ENCODE data around the gene PTH. TPM values are rescaled to one million over a fixed set of nuclear protein-coding genes. Genes with fewer than 3 reads are reported as not detected.

The PTH gene
- total RNA-seq, 1 experiment from 2014 or later = not detected

DNA sequence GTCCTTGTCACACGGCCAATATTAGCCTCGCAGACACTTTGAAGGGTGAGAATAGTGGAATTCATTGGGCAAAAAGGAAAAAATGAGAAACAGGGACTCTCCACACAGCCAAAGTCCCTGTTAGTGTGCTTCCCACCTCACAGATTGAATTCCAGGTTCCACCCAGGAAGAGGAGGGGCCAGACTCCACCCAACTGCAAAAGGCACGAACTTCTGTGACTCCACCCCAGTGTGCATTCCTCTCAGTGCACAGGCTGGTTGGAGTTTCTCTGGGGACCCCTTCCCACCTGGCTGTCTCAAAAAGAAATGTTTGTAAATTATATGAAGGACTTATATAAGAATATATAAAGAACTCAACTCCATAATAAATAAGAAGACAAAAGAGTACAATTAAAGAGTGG is 20.7 kb downstream of the PTH start:
- ChIA-PET CTCF (no interaction called here), POLR2A (ENCODE audit: unreplicated experiment) (no interaction called here)
- intact Hi-C loops (cut with micrococcal nuclease) = no loop called here
- no TSS peak for BruUV-seq (replicated peaks)
- no peaks in the 10 kb centered on the region for H3K79me2 ChIP-seq (ENCODE audit: low read length)
- ATAC-seq (no peak), DNase-seq (no peak)
- TF ChIP-seq EZH2 (IDR thresholded peaks at IDR 0.05; ENCODE audit: low read length, unreplicated experiment) (no peak), EZH2phosphoT487 (IDR thresholded peaks at IDR 0.05; ENCODE audit: borderline replicate concordance, low read length) (no peak)
- no peak overlapping the region for H3K27ac ChIP-seq (ENCODE audit: low read length)
- H3K9ac ChIP-seq (ENCODE audit: low read length) = no peak overlapping the region
- H4K20me1 ChIP-seq (ENCODE audit: low read length) = no peaks in the 10 kb centered on the region
- no peak overlapping the region for H3K4me3 ChIP-seq (ENCODE audit: low read length)
- H3K36me3 ChIP-seq (ENCODE audit: low read depth, low read length) = no peaks in the 10 kb centered on the region
- no peaks in the 10 kb centered on the region for H3K9me2 ChIP-seq (replicated peaks; ENCODE audit: low read length)
- no peaks in the 10 kb centered on the region for H3K4me1 ChIP-seq (ENCODE audit: insufficient read depth, low read length)
- no peaks in the 10 kb centered on the region for H3K9me3 ChIP-seq (ENCODE audit: low read length)
- no peak overlapping the region for H3K4me2 ChIP-seq (ENCODE audit: low read length)
- no peak overlapping the region for H2AFZ ChIP-seq (ENCODE audit: low read length)
- H3K27me3 ChIP-seq (ENCODE audit: low read length) = peaks cover 2% of the 10 kb centered on the region
- no peaks in the 10 kb centered on the region for H3F3A ChIP-seq (ENCODE audit: low read length, unreplicated experiment)

DNA sequence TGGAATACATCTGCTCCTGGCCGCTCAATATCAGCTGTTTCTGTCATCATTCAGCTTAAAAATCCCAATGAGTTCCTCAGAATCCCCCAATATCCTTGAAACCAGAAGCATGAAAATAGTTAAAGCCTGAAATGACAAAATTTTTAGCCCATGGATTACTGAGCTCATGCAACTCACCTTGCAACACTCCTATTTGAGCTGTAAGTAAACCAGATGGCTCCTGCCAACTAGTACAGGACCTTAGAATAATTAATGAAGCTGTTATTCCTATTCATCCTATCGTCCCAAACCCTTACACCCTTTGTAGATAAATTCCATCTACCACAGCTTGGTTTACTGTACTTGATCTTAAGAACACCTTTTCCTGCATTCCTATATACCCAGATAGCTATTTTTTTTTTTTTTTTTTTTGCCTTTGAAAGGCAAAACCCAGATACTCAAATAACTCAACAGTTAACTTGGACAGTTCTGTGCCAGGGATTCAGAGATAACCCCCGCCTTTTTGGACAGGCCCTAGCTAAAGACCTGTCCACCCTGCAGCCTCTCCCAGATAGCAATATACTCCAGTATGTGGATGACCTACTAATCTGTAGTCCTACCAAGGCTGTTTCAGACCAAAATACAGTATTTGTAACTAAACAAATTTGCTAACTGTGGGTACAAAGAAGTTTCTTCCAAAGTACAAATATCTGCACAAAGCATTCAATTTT is 22.6 kb downstream of the PTH start:
- Histone ChIP-seq H3K36me3 (ENCODE audit: low read depth, low read length) (no peaks in the 10 kb centered on the region), H3K4me3 (ENCODE audit: low read length) (no peak overlapping the region), H4K20me1 (ENCODE audit: low read length) (no peaks in the 10 kb centered on the region), H3K27ac (ENCODE audit: low read length) (no peak overlapping the region), H3K4me1 (ENCODE audit: insufficient read depth, low read length) (no peaks in the 10 kb centered on the region), H3K4me2 (ENCODE audit: low read length) (no peak overlapping the region), H3K79me2 (ENCODE audit: low read length) (no peaks in the 10 kb centered on the region), H3K9me2 (replicated peaks; ENCODE audit: low read length) (no peaks in the 10 kb centered on the region), H3K9me3 (ENCODE audit: low read length) (no peaks in the 10 kb centered on the region), H3F3A (ENCODE audit: low read length, unreplicated experiment) (no peaks in the 10 kb centered on the region), H3K27me3 (ENCODE audit: low read length) (peaks cover 12% of the 10 kb centered on the region), H3K9ac (ENCODE audit: low read length) (no peak overlapping the region), H2AFZ (ENCODE audit: low read length) (no peak overlapping the region)
- ChIA-PET CTCF (interaction anchor here (0.6 kb wide), 2 partner anchors 99 to 413 kb away, joined by 3 to 5 read pairs; no protein-coding TSS in a partner anchor), POLR2A (ENCODE audit: unreplicated experiment) (no interaction called here)
- DNase-seq (no peak), ATAC-seq (no peak)
- no TSS peak for BruUV-seq (replicated peaks)
- no peak for TF ChIP-seq EZH2phosphoT487 (IDR thresholded peaks at IDR 0.05; ENCODE audit: borderline replicate concordance, low read length)
- TF ChIP-seq, protein P1, sequence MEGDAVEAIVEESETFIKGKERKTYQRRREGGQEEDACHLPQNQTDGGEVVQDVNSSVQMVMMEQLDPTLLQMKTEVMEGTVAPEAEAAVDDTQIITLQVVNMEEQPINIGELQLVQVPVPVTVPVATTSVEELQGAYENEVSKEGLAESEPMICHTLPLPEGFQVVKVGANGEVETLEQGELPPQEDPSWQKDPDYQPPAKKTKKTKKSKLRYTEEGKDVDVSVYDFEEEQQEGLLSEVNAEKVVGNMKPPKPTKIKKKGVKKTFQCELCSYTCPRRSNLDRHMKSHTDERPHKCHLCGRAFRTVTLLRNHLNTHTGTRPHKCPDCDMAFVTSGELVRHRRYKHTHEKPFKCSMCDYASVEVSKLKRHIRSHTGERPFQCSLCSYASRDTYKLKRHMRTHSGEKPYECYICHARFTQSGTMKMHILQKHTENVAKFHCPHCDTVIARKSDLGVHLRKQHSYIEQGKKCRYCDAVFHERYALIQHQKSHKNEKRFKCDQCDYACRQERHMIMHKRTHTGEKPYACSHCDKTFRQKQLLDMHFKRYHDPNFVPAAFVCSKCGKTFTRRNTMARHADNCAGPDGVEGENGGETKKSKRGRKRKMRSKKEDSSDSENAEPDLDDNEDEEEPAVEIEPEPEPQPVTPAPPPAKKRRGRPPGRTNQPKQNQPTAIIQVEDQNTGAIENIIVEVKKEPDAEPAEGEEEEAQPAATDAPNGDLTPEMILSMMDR (conservative IDR thresholded peaks at IDR 0.05; ENCODE audit: low read depth, low read length) = no peak
- intact Hi-C loops (cut with micrococcal nuclease) = no loop called here

DNA sequence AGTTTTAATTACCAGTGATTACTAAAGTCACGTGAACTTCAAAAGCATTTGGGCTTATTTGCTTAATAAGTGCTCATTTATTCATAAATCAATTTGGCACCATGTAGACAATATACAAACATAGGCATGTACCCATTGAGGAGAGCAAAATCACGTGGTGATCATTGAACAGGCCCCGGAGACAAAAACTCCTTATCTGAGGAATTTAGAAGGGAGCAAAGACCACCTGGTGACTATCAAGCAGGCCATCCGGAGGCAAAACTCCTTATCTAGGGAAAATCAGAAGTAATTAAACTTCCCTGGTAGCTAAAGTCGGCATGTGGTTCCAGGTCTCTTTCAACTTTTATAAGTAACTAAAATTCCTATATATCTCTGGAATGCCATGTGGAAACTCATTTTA is 27.0 kb downstream of the PTH start:
- intact Hi-C loops (cut with micrococcal nuclease) = loop anchor here (10.0 kb wide), 1 partner anchor 196 kb away; the partner anchor contains the start of gene FAR1
- H3K9ac ChIP-seq (ENCODE audit: low read length) = no peak overlapping the region
- H4K20me1 ChIP-seq (ENCODE audit: low read length) = no peaks in the 10 kb centered on the region
- H3K27ac ChIP-seq (ENCODE audit: low read length) = no peak overlapping the region
- H3F3A ChIP-seq (ENCODE audit: low read length, unreplicated experiment) = no peaks in the 10 kb centered on the region
- no peak for TF ChIP-seq EZH2 (IDR thresholded peaks at IDR 0.05; ENCODE audit: low read length, unreplicated experiment)
- TF ChIP-seq, protein P1 (conservative IDR thresholded peaks at IDR 0.05; ENCODE audit: low read depth, low read length) = no peak
- TF ChIP-seq EZH2phosphoT487 (IDR thresholded peaks at IDR 0.05; ENCODE audit: borderline replicate concordance, low read length) = no peak
- H3K4me2 ChIP-seq (ENCODE audit: low read length) = no peak overlapping the region
- H3K27me3 ChIP-seq (ENCODE audit: low read length) = peaks cover 12% of the 10 kb centered on the region
- no peaks in the 10 kb centered on the region for H3K36me3 ChIP-seq (ENCODE audit: low read depth, low read length)
- no TSS peak for BruUV-seq (replicated peaks)
- no peak overlapping the region for H3K4me3 ChIP-seq (ENCODE audit: low read length)
- no peaks in the 10 kb centered on the region for H3K9me3 ChIP-seq (ENCODE audit: low read length)
- ChIA-PET CTCF (no interaction called here), POLR2A (ENCODE audit: unreplicated experiment) (no interaction called here)
- peaks cover 4% of the 10 kb centered on the region for H3K4me1 ChIP-seq (ENCODE audit: insufficient read depth, low read length)
- no peak for DNase-seq
- H2AFZ ChIP-seq (ENCODE audit: low read length) = no peak overlapping the region
- H3K79me2 ChIP-seq (ENCODE audit: low read length) = 0 out of 2 replicates have a peak, but pooled peaks cover 2% of the 10 kb centered on the region
- no peak for ATAC-seq
- no peaks in the 10 kb centered on the region for H3K9me2 ChIP-seq (replicated peaks; ENCODE audit: low read length)

Data from PC-3 (cell line).